ENCODE data around the gene GDE1. TPM values are rescaled to one million over a fixed set of nuclear protein-coding genes. Genes with fewer than 3 reads are reported as not detected.

The GDE1 gene
- total RNA-seq, 1 experiment from 2014 or later, result 48.6 TPM

DNA sequence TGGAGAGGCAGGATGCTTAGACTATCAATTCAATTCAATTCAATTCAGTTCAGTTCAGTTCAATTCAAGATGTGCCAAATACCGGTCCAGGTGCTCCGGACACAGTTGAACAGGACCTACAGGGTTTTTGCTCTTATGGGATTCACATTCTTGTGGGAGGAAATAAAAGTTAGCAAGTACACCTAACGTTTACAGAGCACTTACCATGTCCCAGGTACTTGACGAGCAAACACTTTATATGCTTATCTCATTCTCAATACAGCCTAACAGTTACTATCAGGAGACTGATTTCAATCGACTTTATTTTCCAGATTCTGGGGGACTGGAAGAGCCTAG, 467 bp upstream of the GDE1 start:
- H3T11ph ChIP-seq (ENCODE audit: low read length), result no peak overlapping the region
- peak overlapping the region; percentile 97 for H3K4me2 ChIP-seq (ENCODE audit: insufficient read depth, insufficient read length, low read length)
- no peaks in the 10 kb centered on the region for H3K27me3 ChIP-seq (ENCODE audit: insufficient read depth, low read length)
- H2AFZ ChIP-seq (ENCODE audit: low read length), result no peak overlapping the region
- no CpG with 5 or more reads among the region's 5 CpGs for WGBS (ENCODE audit: extremely low coverage, insufficient read length, low lambda C conversion rate)
- H2BK120ac ChIP-seq (ENCODE audit: low read depth, low read length, poor library complexity, severe bottlenecking), result no peak overlapping the region
- Mint-ChIP-seq H3K9me3 (no peaks in the 10 kb centered on the region), H3K36me3 (ENCODE audit: insufficient read depth in 1 of 3, low read depth in 3 of 3) (peaks cover 0 to 16% (median 4%) of the 10 kb centered on the region in 3 experiments; a peak in 4 of 7 replicates), H3K4me1 (peaks cover 42 to 47% of the 10 kb centered on the region in 2 experiments), H3K27me3 (ENCODE audit: low read depth) (no peaks in the 10 kb centered on the region), H3K4me3 (peak overlapping the region; percentile 87 to 92), H3K27ac (peak overlapping the region; percentile 81 to 93 (median 92); a peak in 5 of 7 replicates)
- H3K79me1 ChIP-seq (ENCODE audit: insufficient read depth, low read depth, low read length, poor library complexity, severe bottlenecking), result no peaks in the 10 kb centered on the region
- no peak overlapping the region for H3K9ac ChIP-seq (ENCODE audit: extremely low read depth, insufficient read length, low read length)
- no peak overlapping the region for H3K18ac ChIP-seq (ENCODE audit: insufficient read length, low read depth, low read length)
- no peak overlapping the region for H2BK5ac ChIP-seq (ENCODE audit: insufficient read length, low read length)
- H4K8ac ChIP-seq (replicated peaks; ENCODE audit: insufficient read length, low read depth, low read length), result no peak overlapping the region
- peaks cover 7% of the 10 kb centered on the region; the same call in 1 of the 2 replicates for H3K79me2 ChIP-seq (ENCODE audit: insufficient read depth, low read length)
- no peak overlapping the region for H4K5ac ChIP-seq (ENCODE audit: insufficient read length, low read depth, low read length)
- H3K27ac ChIP-seq (ENCODE audit: insufficient read length, low read depth, low read length), result no peak overlapping the region
- H2BK12ac ChIP-seq (ENCODE audit: insufficient read length, low read depth, low read length), result no peak overlapping the region
- 0 out of 2 replicates have a peak, but pooled peaks cover 3% of the 10 kb centered on the region for H3K4me1 ChIP-seq (ENCODE audit: insufficient read depth, low read length)
- no peak overlapping the region for H2AK5ac ChIP-seq (ENCODE audit: insufficient read length, low read length)
- no peak overlapping the region for H3K56ac ChIP-seq (ENCODE audit: insufficient read length, low read depth, low read length)
- H4K91ac ChIP-seq (ENCODE audit: insufficient read length, low read depth, low read length), result no peak overlapping the region
- no peak overlapping the region for H3K14ac ChIP-seq (ENCODE audit: insufficient read depth, low read length)
- no peaks in the 10 kb centered on the region for H4K20me1 ChIP-seq (ENCODE audit: control insufficient read depth, insufficient read depth, insufficient read length)
- H3K9me3 ChIP-seq (ENCODE audit: control insufficient read depth, low read depth, low read length), result no peaks in the 10 kb centered on the region
- no peak overlapping the region for H3K23ac ChIP-seq (ENCODE audit: insufficient read length, low read depth, low read length)
- H3K4ac ChIP-seq (ENCODE audit: low read depth, low read length), result no peak overlapping the region
- no peak overlapping the region for H2BK20ac ChIP-seq (ENCODE audit: low read depth, low read length, poor library complexity, severe bottlenecking)
- no peak for DNase-seq
- TF ChIP-seq CTCF (conservative IDR thresholded peaks at IDR 0.05), result no peak
- H2BK15ac ChIP-seq (ENCODE audit: low read depth, low read length), result no peak overlapping the region
- H3K23me2 ChIP-seq (ENCODE audit: insufficient read length, low read depth, low read length, poor library complexity, severe bottlenecking), result peaks cover 18% of the 10 kb centered on the region
